NT2/D1 (cell line): ENCODE measurements around the gene NPL.

Source experiments
- SUZ12 ChIP-seq: IDR thresholded peaks from 2 replicates; pipeline ENCODE4 v1.6.1; 2011; ENCODE audit not compliant: insufficient read length, insufficient read depth; ENCODE audit errors: extremely low read depth
- YY1 ChIP-seq: IDR thresholded peaks from 2 replicates; pipeline ENCODE4 v1.6.1; 2011; ENCODE audit not compliant: insufficient read length, insufficient read depth
- ZNF274 ChIP-seq: IDR thresholded peaks from 2 replicates; pipeline ENCODE4 v1.6.1; 2011; ENCODE audit warnings: mild to moderate bottlenecking, low read depth, low read length

- TF ChIP-seq ZNF274 (no peak), YY1 (no peak), SUZ12 (no peak)
Observed at GRCh38 chr1:182845894-182846293, 56.3 kb downstream of the NPL start.
